ENCODE measurements around the gene GCK.
"Not testable (repeated sequence)": the region's sequence is repeated elsewhere in the genome, so short reads cannot be mapped to it uniquely, and the experiment has no call there.

Gene GCK

GRCh38 chr7:44141221-44141850 is 47.9 kb downstream of the GCK start, which contains the start of gene MYL7:
TSS of gene MYL7 (minus strand) at chr7:44141332. CDS start at chr7:44141305, 27 bp downstream.
- H3K4me3 ChIP-seq (ENCODE audit: low read length) = no peak within 1 kb of the TSS
- H3K4me1 ChIP-seq (ENCODE audit: insufficient read depth, low read length) = no peaks in the 10 kb centered on the region
- peaks cover 2% of the 10 kb centered on the region for H3K9me3 ChIP-seq (ENCODE audit: low read length)
- H2AFZ ChIP-seq (ENCODE audit: low read depth, low read length) = no peak within 1 kb of the TSS
- no peaks in the 10 kb centered on the region for H3K36me3 ChIP-seq (ENCODE audit: insufficient read depth, low read length)
- peaks cover 28% of the 10 kb centered on the region for H3K27me3 ChIP-seq (ENCODE audit: insufficient read depth, low read length)

- Histone ChIP-seq H2AFZ (ENCODE audit: low read depth, low read length) (no peak overlapping the region), H3K4me3 (ENCODE audit: low read length) (no peak overlapping the region), H3K4me1 (ENCODE audit: insufficient read depth, low read length) (no peaks in the 10 kb centered on the region), H3K36me3 (ENCODE audit: insufficient read depth, low read length) (no peaks in the 10 kb centered on the region), H3K27me3 (ENCODE audit: insufficient read depth, low read length) (peaks cover 24% of the 10 kb centered on the region), H3K9me3 (ENCODE audit: low read length) (peaks cover 2% of the 10 kb centered on the region)
Observed at GRCh38 chr7:44140341-44140740, 48.9 kb downstream of the GCK start.

- H3K9me3 ChIP-seq (ENCODE audit: low read length) = no peaks in the 10 kb centered on the region
- H3K36me3 ChIP-seq (ENCODE audit: insufficient read depth, low read length) = no peaks in the 10 kb centered on the region
- H3K4me1 ChIP-seq (ENCODE audit: insufficient read depth, low read length) = no peaks in the 10 kb centered on the region
- peaks cover 18% of the 10 kb centered on the region for H3K27me3 ChIP-seq (ENCODE audit: insufficient read depth, low read length)
- H2AFZ ChIP-seq (ENCODE audit: low read depth, low read length) = no peak overlapping the region
- no peak overlapping the region for H3K4me3 ChIP-seq (ENCODE audit: low read length)
Observed at GRCh38 chr7:44139311-44140010, 49.8 kb downstream of the GCK start.

- no peak overlapping the region for H2AFZ ChIP-seq (ENCODE audit: low read depth, low read length)
Observed at GRCh38 chr7:44138698-44139097, 50.5 kb downstream of the GCK start.

GRCh38 chr7:44136731-44137130 is 52.5 kb downstream of the GCK start:
- H3K4me1 ChIP-seq (ENCODE audit: insufficient read depth, low read length) = no peaks in the 10 kb centered on the region
- H3K36me3 ChIP-seq (ENCODE audit: insufficient read depth, low read length) = no peaks in the 10 kb centered on the region
- peaks cover 10% of the 10 kb centered on the region for H3K27me3 ChIP-seq (ENCODE audit: insufficient read depth, low read length)
- H3K4me3 ChIP-seq (ENCODE audit: low read length) = no peak overlapping the region
- H3K9me3 ChIP-seq (ENCODE audit: low read length) = no peaks in the 10 kb centered on the region
- no peak overlapping the region for H2AFZ ChIP-seq (ENCODE audit: low read depth, low read length)

More at GRCh38 chr7:44138698-44139097, 50.5 kb downstream of the GCK start:
- no peaks in the 10 kb centered on the region for H3K4me1 ChIP-seq (ENCODE audit: insufficient read depth, low read length)
- no peaks in the 10 kb centered on the region for H3K9me3 ChIP-seq (ENCODE audit: low read length)
- no peak overlapping the region for H3K4me3 ChIP-seq (ENCODE audit: low read length)
- H3K36me3 ChIP-seq (ENCODE audit: insufficient read depth, low read length) = no peaks in the 10 kb centered on the region
- H3K27me3 ChIP-seq (ENCODE audit: insufficient read depth, low read length) = peaks cover 14% of the 10 kb centered on the region

- no peak overlapping the region for H3K4me3 ChIP-seq (ENCODE audit: low read length)
- no peaks in the 10 kb centered on the region for H3K4me1 ChIP-seq (ENCODE audit: insufficient read depth, low read length)
- H3K36me3 ChIP-seq (ENCODE audit: insufficient read depth, low read length) = no peaks in the 10 kb centered on the region
Observed at GRCh38 chr7:44134943-44135628, 54.2 kb downstream of the GCK start.

GRCh38 chr7:44133295-44133694 is 55.9 kb downstream of the GCK start:
- no peaks in the 10 kb centered on the region for H3K9me3 ChIP-seq (ENCODE audit: low read length)
- no peak overlapping the region for H3K4me3 ChIP-seq (ENCODE audit: low read length)
- no peaks in the 10 kb centered on the region for H3K36me3 ChIP-seq (ENCODE audit: insufficient read depth, low read length)
- H3K4me1 ChIP-seq (ENCODE audit: insufficient read depth, low read length) = no peaks in the 10 kb centered on the region
- peaks cover 14% of the 10 kb centered on the region for H3K27me3 ChIP-seq (ENCODE audit: insufficient read depth, low read length)
- H2AFZ ChIP-seq (ENCODE audit: low read depth, low read length) = no peak overlapping the region

More at GRCh38 chr7:44134943-44135628, 54.2 kb downstream of the GCK start:
- H3K9me3 ChIP-seq (ENCODE audit: low read length) = no peaks in the 10 kb centered on the region
- H3K27me3 ChIP-seq (ENCODE audit: insufficient read depth, low read length) = peaks cover 13% of the 10 kb centered on the region
- H2AFZ ChIP-seq (ENCODE audit: low read depth, low read length) = no peak overlapping the region

- Histone ChIP-seq H3K4me3 (ENCODE audit: low read length) (no peak overlapping the region), H3K36me3 (ENCODE audit: insufficient read depth, low read length) (no peaks in the 10 kb centered on the region), H2AFZ (ENCODE audit: low read depth, low read length) (no peak overlapping the region), H3K27me3 (ENCODE audit: insufficient read depth, low read length) (peaks cover 17% of the 10 kb centered on the region), H3K9me3 (ENCODE audit: low read length) (no peaks in the 10 kb centered on the region), H3K4me1 (ENCODE audit: insufficient read depth, low read length) (no peaks in the 10 kb centered on the region)
Observed at GRCh38 chr7:44132039-44132438, 57.2 kb downstream of the GCK start.

- no peak overlapping the region for H3K4me3 ChIP-seq (ENCODE audit: low read length)
- H3K36me3 ChIP-seq (ENCODE audit: insufficient read depth, low read length) = no peaks in the 10 kb centered on the region
- no peaks in the 10 kb centered on the region for H3K9me3 ChIP-seq (ENCODE audit: low read length)
- no peak overlapping the region for H2AFZ ChIP-seq (ENCODE audit: low read depth, low read length)
- peaks cover 17% of the 10 kb centered on the region for H3K27me3 ChIP-seq (ENCODE audit: insufficient read depth, low read length)
- H3K4me1 ChIP-seq (ENCODE audit: insufficient read depth, low read length) = no peaks in the 10 kb centered on the region
Observed at GRCh38 chr7:44131173-44132029, 57.8 kb downstream of the GCK start.

- Histone ChIP-seq H3K27me3 (ENCODE audit: insufficient read depth, low read length) (peaks cover 7% of the 10 kb centered on the region), H2AFZ (ENCODE audit: low read depth, low read length) (no peak overlapping the region), H3K9me3 (ENCODE audit: low read length) (no peaks in the 10 kb centered on the region), H3K4me3 (ENCODE audit: low read length) (no peak overlapping the region), H3K36me3 (ENCODE audit: insufficient read depth, low read length) (no peaks in the 10 kb centered on the region), H3K4me1 (ENCODE audit: insufficient read depth, low read length) (no peaks in the 10 kb centered on the region)
Observed at GRCh38 chr7:44128721-44129582, 60.3 kb downstream of the GCK start.

- Histone ChIP-seq H3K36me3 (ENCODE audit: insufficient read depth, low read length) (no peaks in the 10 kb centered on the region), H3K4me3 (ENCODE audit: low read length) (no peak overlapping the region), H3K27me3 (ENCODE audit: insufficient read depth, low read length) (peaks cover 7% of the 10 kb centered on the region), H3K4me1 (ENCODE audit: insufficient read depth, low read length) (peaks cover 6% of the 10 kb centered on the region), H3K9me3 (ENCODE audit: low read length) (no peaks in the 10 kb centered on the region), H2AFZ (ENCODE audit: low read depth, low read length) (no peak overlapping the region)
Observed at GRCh38 chr7:44127161-44127560, 62.1 kb downstream of the GCK start.

- not testable (repeated sequence) for H3K9me3 ChIP-seq (ENCODE audit: low read length); H3K4me3 ChIP-seq (ENCODE audit: low read length); H3K36me3 ChIP-seq (ENCODE audit: insufficient read depth, low read length); H2AFZ ChIP-seq (ENCODE audit: low read depth, low read length); H3K4me1 ChIP-seq (ENCODE audit: insufficient read depth, low read length); H3K27me3 ChIP-seq (ENCODE audit: insufficient read depth, low read length)
Observed at GRCh38 chr7:44126574-44126973, 62.7 kb downstream of the GCK start.

All from neuron (in vitro differentiated cells).